Body of pancreas (tissue), 4 donors: Measurements from ENCODE around the gene RDX. TPM values are rescaled to one million over a fixed set of nuclear protein-coding genes. Genes with fewer than 3 reads are reported as not detected.

Source experiments
- ATAC-seq: fragments of 150-250 bp; one replicate; pipeline ENCODE4 v1.9.1; 2016
- DNase-seq, 4 donors: peaks; one replicate each; pipeline ENCODE4 v3.0.0-alpha.2; 2019
- H3K27ac ChIP-seq, 4 donors: fragments of 200-600 bp; sonication (generic); 1 replicate in 3 of 4; 2 replicates in 1 of 4; pipeline versions ENCODE4 v1.5.1 to v1.6.1; 2016 to 2019; ENCODE audit warnings: mild to moderate bottlenecking in 1 of 4, mixed read lengths in 1 of 4, moderate library complexity in 1 of 4
- H3K27me3 ChIP-seq, 2 donors: fragments of 200-600 bp; sonication (generic); one replicate each; pipeline ENCODE4 v1.6.0; 2016; ENCODE audit warnings: mild to moderate bottlenecking in 1 of 2
- H3K36me3 ChIP-seq, 2 donors: fragments of 200-600 bp; sonication (generic); replicated peaks in 1 of 2; 2 replicates each; pipeline ENCODE4 v1.5.1; 2016; ENCODE audit warnings: low read depth in 2 of 2; ENCODE audit not compliant: insufficient read depth in 1 of 2
- H3K4me1 ChIP-seq: fragments of 200-600 bp; sonication (generic); one replicate; pipeline ENCODE4 v1.6.0; 2016
- H3K4me3 ChIP-seq, 2 donors: fragments of 200-600 bp; sonication (generic); 1 replicate in 1 of 2; 2 replicates in 1 of 2; pipeline ENCODE4 v1.5.1; 2016 to 2019
- H3K9me3 ChIP-seq, 3 donors: fragments of 200-600 bp; sonication (generic); 1 replicate in 2 of 3; 2 replicates in 1 of 3; pipeline ENCODE4 v1.5.1; 2016
- CTCF ChIP-seq, 7 experiments: fragments of 450-650 bp in 4 of 7; fragments of 200-600 bp in 3 of 7; sonication (generic) in 3 of 7; IDR thresholded peaks; one replicate each; pipeline ENCODE4 v1.5.1; 2016 to 2019; ENCODE audit warnings: antibody characterized with exemption in 7 of 7
- POLR2A ChIP-seq, 3 donors: fragments of 450-650 bp; IDR thresholded peaks; one replicate each; pipeline ENCODE4 v1.6.1; 2016; ENCODE audit warnings: antibody characterized with exemption in 3 of 3, mild to moderate bottlenecking in 2 of 3
- WGBS, 2 donors: methylation state at CpG; one replicate each; pipeline ENCODE4 v1.1.5; 2017; 5-methylcytosine and 5-hydroxymethylcytosine counted together
- intact Hi-C: fragments of 100-400 bp; cut with DNase I; formaldehyde crosslinking; loops from one replicate; pipeline ENCODE4 v1.15.1; 2023
- total RNA-seq, 2 donors: library from RNA; depleted of rRNA; stranded (reverse); fragments of >200 nt; gene quantifications; one replicate each; pipeline ENCODE4 v1.1.0, GENCODE V29; 2016

The RDX gene
- total RNA-seq, 2 donors from 2014 or later, result 43.8 TPM

- no peak for DNase-seq
- Histone ChIP-seq H3K4me1 (peaks cover 22% of the 10 kb centered on the region), H3K9me3 (no peaks in the 10 kb centered on the region), H3K36me3 (no peaks in the 10 kb centered on the region), H3K4me3 (no peak overlapping the region), H3K27me3 (no peaks in the 10 kb centered on the region), H3K27ac (no peak overlapping the region)
- no peak for TF ChIP-seq CTCF (IDR thresholded peaks at IDR 0.05)
- TF ChIP-seq POLR2A (IDR thresholded peaks at IDR 0.05), result no peak
- intact Hi-C loops, result no loop called here
- ATAC-seq, result no peak
- 76 to 85% methylated on average over 5 of the region's 5 CpGs for WGBS, 2 donors
These were observed 113.5 kb downstream of the RDX start for GRCh38 chr11:110182886-110183285.

- Histone ChIP-seq H3K9me3 (no peaks in the 10 kb centered on the region), H3K27me3 (no peaks in the 10 kb centered on the region), H3K36me3 (no peaks in the 10 kb centered on the region), H3K4me1 (peaks cover 8% of the 10 kb centered on the region), H3K4me3 (no peak overlapping the region), H3K27ac (no peak overlapping the region)
- intact Hi-C loops, result no loop called here
- 73 to 85% methylated on average over 4 of the region's 4 CpGs for WGBS, 2 donors
- no peak for TF ChIP-seq CTCF (IDR thresholded peaks at IDR 0.05)
- DNase-seq, result no peak
- ATAC-seq, result no peak
These were observed 117.3 kb downstream of the RDX start for GRCh38 chr11:110179064-110179463.

GRCh38 chr11:110177086-110177456, 119.3 kb downstream of the RDX start:
- TF ChIP-seq CTCF (IDR thresholded peaks at IDR 0.05) (no peak), POLR2A (IDR thresholded peaks at IDR 0.05) (no peak)
- no peak overlapping the region for H3K4me3 ChIP-seq
- H3K36me3 ChIP-seq, result no peaks in the 10 kb centered on the region
- 74 to 94% methylated on average over 6 to 7 of the region's 7 CpGs for WGBS, 2 donors
- ATAC-seq, result no peak
- H3K4me1 ChIP-seq, result peaks cover 8% of the 10 kb centered on the region
- no peak for DNase-seq
- no peak overlapping the region for H3K27ac ChIP-seq
- H3K27me3 ChIP-seq, result no peaks in the 10 kb centered on the region
- H3K9me3 ChIP-seq, result no peaks in the 10 kb centered on the region
- intact Hi-C loops, result no loop called here

- DNase-seq, result no peak
- no peak for ATAC-seq
- Histone ChIP-seq H3K36me3 (no peaks in the 10 kb centered on the region), H3K9me3 (no peaks in the 10 kb centered on the region), H3K4me3 (no peak overlapping the region), H3K27me3 (no peaks in the 10 kb centered on the region), H3K27ac (no peak overlapping the region), H3K4me1 (peaks cover 8% of the 10 kb centered on the region)
- intact Hi-C loops, result no loop called here
- TF ChIP-seq CTCF (IDR thresholded peaks at IDR 0.05) (no peak), POLR2A (IDR thresholded peaks at IDR 0.05) (no peak)
- 71 to 85% methylated on average over 4 to 12 of the region's 12 CpGs for WGBS, 2 donors
These were observed 119.9 kb downstream of the RDX start for GRCh38 chr11:110176366-110177085.

- H3K36me3 ChIP-seq, result no peaks in the 10 kb centered on the region
- no peaks in the 10 kb centered on the region for H3K27me3 ChIP-seq
- TF ChIP-seq CTCF (IDR thresholded peaks at IDR 0.05), result no peak
- no peak for TF ChIP-seq POLR2A (IDR thresholded peaks at IDR 0.05)
- no peaks in the 10 kb centered on the region for H3K9me3 ChIP-seq
- intact Hi-C loops, result no loop called here
- no peak overlapping the region for H3K27ac ChIP-seq
- no peak overlapping the region for H3K4me3 ChIP-seq
- ATAC-seq, result no peak
- no peak for DNase-seq
- 61 to 69% methylated on average over 6 of the region's 6 CpGs for WGBS, 2 donors
- H3K4me1 ChIP-seq, result peaks cover 8% of the 10 kb centered on the region
These were observed 121.6 kb downstream of the RDX start for GRCh38 chr11:110174645-110175310.
